ENCODE measurements around the gene UBE2R2.

- TF ChIP-seq CTCF (IDR thresholded peaks at IDR 0.05) = no peak
- TF ChIP-seq POLR2A (IDR thresholded peaks at IDR 0.05) = no peak
Measured at GRCh38 chr9:33818847-33819500, 2.0 kb downstream of the UBE2R2 start.

Measured in breast epithelium (tissue), 3 donors.